Measurements from ENCODE around the gene KRT28. TPM values are rescaled to one million over a fixed set of nuclear protein-coding genes. Genes with fewer than 3 reads are reported as not detected.

KRT28 gene
- total RNA-seq, 1 donor = not detected

DNA sequence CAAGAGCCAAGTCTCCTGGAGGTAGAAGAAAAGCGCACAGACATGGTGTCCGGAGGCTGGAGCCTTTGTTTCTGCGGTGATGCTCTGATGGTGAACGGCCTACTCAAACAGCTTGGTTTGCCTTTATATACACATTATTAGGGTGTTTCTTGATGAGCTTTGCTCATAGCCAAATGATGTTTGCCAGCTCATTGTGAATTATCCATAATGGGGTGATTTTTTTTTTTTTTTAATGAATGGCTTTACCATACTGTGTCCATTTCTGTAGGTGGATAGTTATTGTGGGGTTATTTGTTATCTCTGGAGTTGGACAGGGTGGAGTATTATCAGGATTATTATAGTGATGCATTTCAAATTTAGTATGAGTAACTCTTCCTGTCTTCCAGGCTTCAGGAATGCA is 17.3 kb downstream of the KRT28 start, which contains the start of gene KRT27:
Gene KRT27 (minus strand): TSS at position 101 of the 400 bp plus-strand sequence. CDS start 57 bp downstream, at position 44.
- Histone ChIP-seq H3K79me2 (ENCODE audit: insufficient read depth, low read length) (no peaks in the 10 kb centered on the region), H3K27ac (ENCODE audit: low read depth, low read length) (no peak within 1 kb of the TSS), H4K20me1 (ENCODE audit: insufficient read depth, low read length) (no peaks in the 10 kb centered on the region), H3K36me3 (ENCODE audit: insufficient read depth, low read length) (no peaks in the 10 kb centered on the region), H3K9me3 (ENCODE audit: low read depth, low read length) (no peaks in the 10 kb centered on the region), H3K27me3 (ENCODE audit: insufficient read depth, low read length) (peaks cover 31% of the 10 kb centered on the region), H3K4me3 (ENCODE audit: insufficient read depth, low read length) (no peak within 1 kb of the TSS), H2AFZ (ENCODE audit: low read length) (no peak within 1 kb of the TSS), H3K4me1 (ENCODE audit: insufficient read depth, low read length) (no peaks in the 10 kb centered on the region), H3K4me2 (ENCODE audit: insufficient read depth, low read length) (no peak within 1 kb of the TSS)
- no peak for DNase-seq (ENCODE audit: insufficient read length, low spot score, missing footprints)
- no peak for TF ChIP-seq CTCF (IDR thresholded peaks at IDR 0.05; ENCODE audit: extremely low read depth, low read depth, low read length)

GRCh38 chr17:40779181-40779909 is 20.4 kb downstream of the KRT28 start:
- Histone ChIP-seq H4K20me1 (ENCODE audit: insufficient read depth, low read length) (no peaks in the 10 kb centered on the region), H3K4me2 (ENCODE audit: insufficient read depth, low read length) (no peak overlapping the region), H3K4me1 (ENCODE audit: insufficient read depth, low read length) (no peaks in the 10 kb centered on the region), H3K36me3 (ENCODE audit: insufficient read depth, low read length) (no peaks in the 10 kb centered on the region), H3K27me3 (ENCODE audit: insufficient read depth, low read length) (peaks cover 48% of the 10 kb centered on the region), H3K79me2 (ENCODE audit: insufficient read depth, low read length) (no peaks in the 10 kb centered on the region), H3K4me3 (ENCODE audit: insufficient read depth, low read length) (no peak overlapping the region), H3K9me3 (ENCODE audit: low read depth, low read length) (no peaks in the 10 kb centered on the region), H3K27ac (ENCODE audit: low read depth, low read length) (no peak overlapping the region), H2AFZ (ENCODE audit: low read length) (no peak overlapping the region)
- DNase-seq (ENCODE audit: insufficient read length, low spot score, missing footprints) = no peak
- TF ChIP-seq CTCF (IDR thresholded peaks at IDR 0.05; ENCODE audit: extremely low read depth, low read depth, low read length) = no peak

GRCh38 chr17:40778461-40778860 is 21.3 kb downstream of the KRT28 start:
- H2AFZ ChIP-seq (ENCODE audit: low read length) = no peak overlapping the region
- peaks cover 57% of the 10 kb centered on the region for H3K27me3 ChIP-seq (ENCODE audit: insufficient read depth, low read length)
- no peak overlapping the region for H3K4me2 ChIP-seq (ENCODE audit: insufficient read depth, low read length)
- no peaks in the 10 kb centered on the region for H3K79me2 ChIP-seq (ENCODE audit: insufficient read depth, low read length)
- no peak for DNase-seq (ENCODE audit: insufficient read length, low spot score, missing footprints)
- no peaks in the 10 kb centered on the region for H3K36me3 ChIP-seq (ENCODE audit: insufficient read depth, low read length)
- no peaks in the 10 kb centered on the region for H4K20me1 ChIP-seq (ENCODE audit: insufficient read depth, low read length)
- no peak overlapping the region for H3K4me3 ChIP-seq (ENCODE audit: insufficient read depth, low read length)
- H3K4me1 ChIP-seq (ENCODE audit: insufficient read depth, low read length) = no peaks in the 10 kb centered on the region
- no peaks in the 10 kb centered on the region for H3K9me3 ChIP-seq (ENCODE audit: low read depth, low read length)
- no peak overlapping the region for H3K27ac ChIP-seq (ENCODE audit: low read depth, low read length)
- TF ChIP-seq CTCF (IDR thresholded peaks at IDR 0.05; ENCODE audit: extremely low read depth, low read depth, low read length) = no peak

- no peak for TF ChIP-seq CTCF (IDR thresholded peaks at IDR 0.05; ENCODE audit: extremely low read depth, low read depth, low read length)
- no peak for DNase-seq (ENCODE audit: insufficient read length, low spot score, missing footprints)
- H4K20me1 ChIP-seq (ENCODE audit: insufficient read depth, low read length) = no peaks in the 10 kb centered on the region
Measured at GRCh38 chr17:40777971-40778370, 21.8 kb downstream of the KRT28 start.

More at GRCh38 chr17:40777971-40778370, 21.8 kb downstream of the KRT28 start:
- Histone ChIP-seq H3K27me3 (ENCODE audit: insufficient read depth, low read length) (peaks cover 62% of the 10 kb centered on the region), H3K4me1 (ENCODE audit: insufficient read depth, low read length) (no peaks in the 10 kb centered on the region), H3K4me3 (ENCODE audit: insufficient read depth, low read length) (no peak overlapping the region), H3K9me3 (ENCODE audit: low read depth, low read length) (no peaks in the 10 kb centered on the region), H3K27ac (ENCODE audit: low read depth, low read length) (no peak overlapping the region), H3K36me3 (ENCODE audit: insufficient read depth, low read length) (no peaks in the 10 kb centered on the region), H3K4me2 (ENCODE audit: insufficient read depth, low read length) (no peak overlapping the region), H2AFZ (ENCODE audit: low read length) (no peak overlapping the region), H3K79me2 (ENCODE audit: insufficient read depth, low read length) (no peaks in the 10 kb centered on the region)

Data from osteoblast (primary cell).